Muscle layer of colon (tissue), 2 donors: ENCODE data around the gene MEX3A.
"Not testable (repeated sequence)": the region's sequence is repeated elsewhere in the genome, so short reads cannot be mapped to it uniquely, and the experiment has no call there.

Source experiments
- H3K27ac ChIP-seq: one replicate; pipeline ENCODE4 v1.7.0; 2013; ENCODE audit warnings: low read depth, mild to moderate bottlenecking, low read length, moderate library complexity
- H3K27me3 ChIP-seq, 2 donors: one replicate each; pipeline ENCODE4 v1.7.0; 2013; ENCODE audit warnings: low read length in 2 of 2, mild to moderate bottlenecking in 2 of 2; ENCODE audit not compliant: insufficient read depth in 2 of 2, control insufficient read depth in 1 of 2
- H3K36me3 ChIP-seq: one replicate; pipeline ENCODE4 v1.7.0; 2013; ENCODE audit warnings: mild to moderate bottlenecking, low read length; ENCODE audit not compliant: insufficient read depth
- H3K4me1 ChIP-seq: one replicate; pipeline ENCODE4 v1.7.0; 2013; ENCODE audit warnings: mild to moderate bottlenecking, low read length; ENCODE audit not compliant: insufficient read depth
- H3K4me3 ChIP-seq, 2 donors: one replicate each; pipeline ENCODE4 v1.7.0; 2013; ENCODE audit warnings: low read length in 2 of 2, low read depth in 1 of 2, mild to moderate bottlenecking in 1 of 2, moderate library complexity in 1 of 2
- H3K9ac ChIP-seq: one replicate; pipeline ENCODE4 v1.7.0; 2013; ENCODE audit warnings: low read length
- H3K9me3 ChIP-seq: one replicate; pipeline ENCODE4 v1.7.0; 2013; ENCODE audit warnings: mild to moderate bottlenecking, low read length
- donor health status: abdominal sarcoma.
- donor health status: Adenocarcinoma of cecum.

The MEX3A gene

DNA sequence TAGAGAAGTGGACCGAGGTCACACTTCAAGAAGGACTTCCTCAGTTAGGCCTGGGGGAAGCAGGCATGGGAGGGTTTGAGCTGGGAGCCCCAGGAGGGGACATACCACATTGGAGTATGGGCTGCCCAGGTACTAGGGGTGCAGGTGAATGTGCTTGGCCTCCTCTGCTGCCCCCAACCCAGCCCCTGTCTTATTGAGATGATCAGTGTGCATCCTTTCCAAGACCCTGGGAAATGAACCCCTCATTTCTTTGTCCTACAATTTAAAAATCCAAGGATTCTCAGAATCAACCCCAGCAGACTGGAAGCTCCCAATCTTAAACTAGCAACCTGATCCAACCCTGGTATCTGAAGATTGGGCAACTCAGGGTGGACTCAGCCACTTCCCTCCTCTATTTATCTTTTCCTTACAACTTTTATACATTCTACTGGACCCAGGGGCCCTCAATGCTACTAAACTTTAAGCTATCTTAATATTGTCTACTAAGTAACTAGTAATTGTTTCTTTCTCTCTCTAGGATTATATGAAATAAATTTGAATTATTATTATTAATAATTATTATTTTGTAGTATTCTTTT lies 9.1 kb downstream of the MEX3A start:
- no peaks in the 10 kb centered on the region for H3K36me3 ChIP-seq
- no peak overlapping the region for H3K27ac ChIP-seq
- peaks cover 7% of the 10 kb centered on the region for H3K4me1 ChIP-seq
- H3K27me3 ChIP-seq, result peaks cover 0 to 8% of the 10 kb centered on the region in 2 donors
- no peaks in the 10 kb centered on the region for H3K9me3 ChIP-seq
- no peak overlapping the region for H3K4me3 ChIP-seq
- H3K9ac ChIP-seq, result no peak overlapping the region

DNA sequence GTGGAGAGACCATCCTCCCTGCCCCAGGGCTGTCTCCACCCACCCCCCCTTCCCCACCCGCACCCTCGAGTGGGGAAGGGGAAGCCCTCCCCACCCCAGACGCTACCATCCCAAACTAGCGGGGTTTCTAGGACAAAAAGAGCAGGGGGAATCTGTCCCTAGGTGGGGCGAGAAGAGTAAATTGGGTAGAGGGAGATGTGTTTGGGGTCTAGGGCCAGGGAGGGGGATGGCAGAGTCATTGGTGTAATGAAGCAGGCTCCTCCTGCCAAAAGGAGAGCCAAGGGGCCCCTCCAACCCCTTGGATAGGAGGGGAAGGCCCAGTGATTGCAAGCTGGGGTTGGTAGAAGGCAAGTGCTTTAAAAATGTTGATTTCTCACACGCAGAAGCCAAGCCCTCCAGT lies 10.0 kb downstream of the MEX3A start:
- Histone ChIP-seq H3K36me3 (no peaks in the 10 kb centered on the region), H3K27me3 (peaks cover 0 to 8% of the 10 kb centered on the region in 2 donors), H3K4me1 (peaks cover 7% of the 10 kb centered on the region), H3K9ac (no peak overlapping the region), H3K4me3 (no peak overlapping the region), H3K27ac (no peak overlapping the region), H3K9me3 (no peaks in the 10 kb centered on the region)

DNA sequence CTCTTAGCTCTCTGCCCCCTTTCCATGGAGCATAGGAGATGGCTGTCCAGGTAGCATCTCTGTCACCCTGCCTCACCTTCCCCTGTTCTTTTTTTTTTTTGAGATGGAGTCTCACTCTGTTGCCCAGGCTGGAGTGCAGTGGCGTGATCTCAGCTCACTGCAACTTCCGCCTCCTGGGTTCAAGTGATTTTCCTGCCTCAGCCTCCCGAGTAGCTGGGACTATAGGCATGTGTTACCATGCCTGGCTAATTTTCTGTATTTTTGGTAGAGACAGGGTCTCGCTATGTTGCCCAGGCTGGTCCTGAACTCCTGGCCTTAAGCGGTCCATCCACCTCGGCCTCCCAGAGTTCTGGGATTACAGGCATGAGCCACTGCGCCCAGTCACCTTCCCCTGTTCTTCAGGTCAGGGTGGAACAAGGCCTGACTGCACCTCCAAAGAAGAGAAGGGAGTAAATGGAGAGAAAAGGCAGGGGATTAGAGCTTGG lies 10.9 kb downstream of the MEX3A start:
- not testable (repeated sequence) for H3K27me3 ChIP-seq, H3K36me3 ChIP-seq, H3K9ac ChIP-seq, H3K4me3 ChIP-seq, H3K27ac ChIP-seq, H3K4me1 ChIP-seq, H3K9me3 ChIP-seq

DNA sequence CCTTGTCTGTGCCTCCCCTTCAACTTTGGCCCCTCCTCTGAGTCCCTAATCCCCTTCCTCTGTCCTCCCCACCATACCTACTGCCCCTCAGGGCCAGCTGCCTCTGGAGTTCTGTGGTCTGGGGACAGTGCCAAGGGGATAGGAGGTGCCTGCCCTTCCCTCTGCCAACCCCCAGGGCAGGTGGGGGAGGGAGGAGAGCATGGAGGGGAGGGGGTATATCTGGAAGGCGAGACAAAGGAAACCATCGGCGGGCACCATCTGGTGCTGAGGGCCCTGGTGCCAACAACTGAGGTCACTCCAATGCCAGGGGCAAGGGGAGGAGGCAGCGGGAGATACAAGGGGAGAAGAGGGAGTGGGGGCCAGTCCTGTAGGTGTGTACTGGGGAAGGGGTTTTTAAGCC lies 11.7 kb downstream of the MEX3A start:
- H3K4me1 ChIP-seq, result peaks cover under 1% of the 10 kb centered on the region
- H3K9me3 ChIP-seq, result no peaks in the 10 kb centered on the region
- H3K27ac ChIP-seq, result no peak overlapping the region

DNA sequence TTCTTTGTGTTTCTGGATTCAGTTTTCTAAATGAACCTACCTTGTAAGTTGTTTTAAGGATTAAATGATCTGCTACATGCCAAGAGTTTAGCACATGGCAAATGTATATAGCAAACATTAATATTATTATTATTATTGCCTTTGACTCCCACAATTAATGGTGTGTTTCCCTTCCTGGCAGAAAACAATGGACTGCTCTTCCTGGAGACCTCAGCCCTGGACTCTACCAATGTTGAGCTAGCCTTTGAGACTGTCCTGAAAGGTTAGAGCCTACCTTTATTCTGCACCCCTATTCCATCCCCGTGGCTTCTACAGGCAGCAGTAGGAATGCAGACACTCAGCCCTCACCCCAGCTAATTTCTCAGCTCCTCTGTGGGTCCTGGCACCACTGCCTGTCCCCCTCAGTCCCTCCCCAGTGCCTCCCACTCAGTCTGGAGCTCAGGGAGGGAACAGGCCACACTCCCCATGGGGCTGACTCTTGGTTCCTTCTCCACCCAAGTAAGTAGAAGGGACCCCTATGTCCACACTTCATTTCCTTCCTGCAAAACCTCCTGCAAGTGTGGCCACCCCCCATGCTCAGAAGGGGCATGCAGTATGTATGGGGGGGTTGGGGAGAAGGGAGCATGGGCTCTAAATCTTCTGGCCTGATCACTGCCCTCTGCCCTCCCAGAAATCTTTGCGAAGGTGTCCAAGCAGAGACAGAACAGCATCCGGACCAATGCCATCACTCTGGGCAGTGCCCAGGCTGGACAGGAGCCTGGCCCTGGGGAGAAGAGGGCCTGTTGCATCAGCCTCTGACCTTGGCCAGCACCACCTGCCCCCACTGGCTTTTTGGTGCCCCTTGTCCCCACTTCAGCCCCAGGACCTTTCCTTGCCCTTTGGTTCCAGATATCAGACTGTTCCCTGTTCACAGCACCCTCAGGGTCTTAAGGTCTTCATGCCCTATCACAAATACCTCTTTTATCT lies 12.5 kb downstream of the MEX3A start:
- Histone ChIP-seq H3K9ac (no peak overlapping the region), H3K36me3 (no peaks in the 10 kb centered on the region), H3K4me1 (no peaks in the 10 kb centered on the region), H3K4me3 (no peak overlapping the region), H3K9me3 (no peaks in the 10 kb centered on the region), H3K27me3 (peaks cover 0 to 8% of the 10 kb centered on the region in 2 donors), H3K27ac (no peak overlapping the region)

More for the DNA sequence above, 11.7 kb downstream of the MEX3A start:
- H3K27me3 ChIP-seq, result peaks cover 0 to 8% of the 10 kb centered on the region in 2 donors
- H3K36me3 ChIP-seq, result no peaks in the 10 kb centered on the region
- H3K9ac ChIP-seq, result no peak overlapping the region
- no peak overlapping the region for H3K4me3 ChIP-seq

DNA sequence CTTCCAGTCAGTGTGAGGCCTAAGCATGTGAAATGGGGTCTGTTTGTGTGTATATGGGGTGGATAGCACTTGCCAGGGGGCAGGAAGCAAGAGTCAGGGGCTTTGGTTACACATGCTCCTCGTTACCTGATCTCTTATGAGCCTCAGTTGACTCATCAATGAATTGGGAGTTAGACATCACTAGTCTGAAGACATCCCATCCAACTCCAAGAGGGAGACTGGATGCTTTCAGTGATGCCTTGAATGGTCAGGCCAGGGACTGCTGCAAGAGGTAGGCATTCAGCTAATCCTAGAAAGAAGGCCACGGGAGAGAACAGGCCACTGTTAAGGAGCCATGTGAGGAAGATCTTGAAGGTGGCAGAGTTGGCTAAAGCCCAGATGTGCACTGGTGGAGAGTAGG lies 15.0 kb downstream of the MEX3A start:
- Histone ChIP-seq H3K9me3 (no peaks in the 10 kb centered on the region), H3K4me1 (no peaks in the 10 kb centered on the region), H3K4me3 (no peak overlapping the region), H3K27ac (no peak overlapping the region), H3K27me3 (peaks cover 0 to 8% of the 10 kb centered on the region in 2 donors), H3K9ac (no peak overlapping the region), H3K36me3 (no peaks in the 10 kb centered on the region)

DNA sequence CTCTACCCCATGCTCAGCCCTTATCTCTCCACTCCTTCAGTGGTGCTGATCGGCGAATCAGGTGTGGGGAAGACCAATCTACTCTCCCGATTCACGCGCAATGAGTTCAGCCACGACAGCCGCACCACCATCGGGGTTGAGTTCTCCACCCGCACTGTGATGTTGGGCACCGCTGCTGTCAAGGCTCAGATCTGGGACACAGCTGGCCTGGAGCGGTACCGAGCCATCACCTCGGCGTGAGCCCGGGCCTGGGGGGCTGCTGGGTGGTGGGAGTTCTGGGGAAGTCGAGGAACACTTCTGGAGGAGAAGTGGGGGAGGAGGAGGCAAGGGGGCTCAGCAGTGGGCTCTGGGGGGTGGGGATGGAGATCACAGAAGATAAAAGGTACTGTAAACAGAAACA lies 16.4 kb downstream of the MEX3A start:
- Histone ChIP-seq H3K4me1 (no peaks in the 10 kb centered on the region), H3K4me3 (no peak overlapping the region), H3K27me3 (peaks cover 0 to 8% of the 10 kb centered on the region in 2 donors), H3K36me3 (no peaks in the 10 kb centered on the region), H3K9me3 (no peaks in the 10 kb centered on the region), H3K9ac (no peak overlapping the region), H3K27ac (no peak overlapping the region)

DNA sequence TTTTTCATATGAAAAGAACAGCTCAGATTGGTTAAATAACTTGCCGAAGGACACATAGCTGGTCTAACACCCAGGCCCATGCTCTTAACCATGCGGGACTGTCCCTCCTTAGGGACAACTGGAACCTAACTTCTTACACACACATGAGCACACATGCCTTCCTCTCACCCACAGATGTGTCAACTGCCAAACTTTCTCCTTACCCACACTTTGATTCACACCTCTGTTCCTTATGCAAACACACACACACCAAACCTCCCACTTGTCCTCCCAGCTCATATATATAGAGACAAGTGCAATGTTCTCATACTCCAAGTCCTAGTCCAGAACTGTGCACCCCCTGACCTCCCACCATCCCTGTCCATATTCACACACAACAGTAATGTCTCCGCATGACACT lies 17.1 kb downstream of the MEX3A start:
- Histone ChIP-seq H3K4me1 (no peaks in the 10 kb centered on the region), H3K27ac (no peak overlapping the region), H3K36me3 (no peaks in the 10 kb centered on the region), H3K27me3 (peaks cover 0 to 4% of the 10 kb centered on the region in 2 donors), H3K4me3 (no peak overlapping the region), H3K9ac (no peak overlapping the region), H3K9me3 (no peaks in the 10 kb centered on the region)

DNA sequence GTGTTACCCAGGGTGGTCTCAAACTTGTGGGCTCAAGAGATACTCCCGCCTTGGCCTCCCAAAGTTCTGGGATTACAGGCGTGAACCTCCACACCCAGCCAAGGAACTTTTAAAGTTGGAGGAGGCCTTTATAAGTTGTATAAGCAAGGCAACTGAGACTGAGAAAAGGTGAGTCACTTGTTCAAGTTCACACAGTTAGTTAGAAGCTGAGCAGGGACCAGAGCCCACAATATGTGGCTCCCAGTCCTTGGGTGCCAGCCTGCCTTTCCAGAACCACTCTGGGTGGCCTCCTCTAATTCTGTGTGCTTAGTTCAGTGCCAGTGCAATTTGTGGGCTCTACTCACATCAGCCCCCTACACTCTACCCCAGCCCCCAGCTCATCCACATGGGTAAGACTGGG lies 17.6 kb downstream of the MEX3A start:
- Histone ChIP-seq H3K9ac (no peak overlapping the region), H3K4me3 (no peak overlapping the region), H3K27me3 (no peaks in the 10 kb centered on the region), H3K9me3 (no peaks in the 10 kb centered on the region), H3K36me3 (no peaks in the 10 kb centered on the region), H3K27ac (no peak overlapping the region), H3K4me1 (no peaks in the 10 kb centered on the region)

DNA sequence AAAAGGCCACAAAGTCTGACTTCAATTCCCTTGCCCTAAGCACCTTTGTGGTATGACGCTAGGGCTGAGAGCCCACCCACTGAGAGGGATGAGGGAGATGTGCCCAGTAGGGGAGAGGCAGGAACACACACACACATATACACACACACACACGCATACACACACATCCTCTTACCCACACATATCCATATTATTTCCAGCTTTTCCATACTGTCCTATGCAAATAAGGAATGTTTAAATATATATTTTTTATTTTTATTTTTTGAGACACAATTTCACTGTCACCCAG lies 18.3 kb downstream of the MEX3A start:
- no peak overlapping the region for H3K27ac ChIP-seq
- H3K27me3 ChIP-seq, result no peaks in the 10 kb centered on the region
- no peak overlapping the region for H3K4me3 ChIP-seq
- no peaks in the 10 kb centered on the region for H3K36me3 ChIP-seq
- no peak overlapping the region for H3K9ac ChIP-seq
- H3K4me1 ChIP-seq, result no peaks in the 10 kb centered on the region
- H3K9me3 ChIP-seq, result no peaks in the 10 kb centered on the region

DNA sequence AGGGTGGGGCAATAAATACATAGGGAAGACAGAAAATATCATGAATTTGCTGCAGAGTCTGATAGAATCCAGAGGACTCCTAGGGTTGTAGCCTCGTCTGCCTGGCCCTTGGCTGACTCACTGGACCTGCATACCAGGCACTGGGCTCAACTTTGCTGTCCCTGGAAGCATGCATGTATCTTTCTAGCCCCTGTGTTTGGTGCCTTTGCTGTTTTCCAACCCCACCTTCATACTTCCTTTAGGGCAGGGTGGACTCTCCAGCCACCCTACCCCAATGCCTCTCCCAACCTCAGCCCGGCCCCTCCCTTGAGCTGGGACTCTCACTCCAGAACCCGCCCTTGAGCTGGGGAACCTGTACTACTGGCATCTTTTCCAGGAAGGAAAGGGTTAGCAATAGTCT lies 20.1 kb downstream of the MEX3A start:
- no peaks in the 10 kb centered on the region for H3K27me3 ChIP-seq
- no peak overlapping the region for H3K9ac ChIP-seq
- H3K4me3 ChIP-seq, result no peak overlapping the region
- H3K27ac ChIP-seq, result no peak overlapping the region
- H3K36me3 ChIP-seq, result peaks cover 9% of the 10 kb centered on the region
- no peaks in the 10 kb centered on the region for H3K4me1 ChIP-seq
- H3K9me3 ChIP-seq, result no peaks in the 10 kb centered on the region
